NOMO-1 treated with DMSO at 0.1 percent for 48 hours (cell line): ENCODE measurements around the gene MACROD2.
A peak's percentile ranks its signal among the peaks of the same experiment; 100 is the strongest.

Experiments
- DNase-seq: peaks from one replicate; lab custom pipeline; 2025; ENCODE audit not compliant: unreplicated experiment; lab: John Stamatoyannopoulos, UW

Gene MACROD2

GRCh38 chr20:14885661-14886060, 890.3 kb downstream of the MACROD2 start:
- no peak for DNase-seq

GRCh38 chr20:14888134-14888533, 892.8 kb downstream of the MACROD2 start:
- DNase-seq, result no peak

- no peak for DNase-seq
Observed at GRCh38 chr20:14889496-14890255, 894.4 kb downstream of the MACROD2 start.

GRCh38 chr20:14890713-14891112, 895.4 kb downstream of the MACROD2 start:
- DNase-seq, result no peak

GRCh38 chr20:14892782-14893181, 897.5 kb downstream of the MACROD2 start:
- no peak for DNase-seq

- no peak for DNase-seq
Observed at GRCh38 chr20:14896569-14896968, 901.3 kb downstream of the MACROD2 start.

- no peak for DNase-seq
Observed at GRCh38 chr20:14897608-14898007, 902.3 kb downstream of the MACROD2 start.

GRCh38 chr20:14902432-14903089, 907.2 kb downstream of the MACROD2 start:
- peak; percentile 96 for DNase-seq

- DNase-seq, result no peak
Observed at GRCh38 chr20:14906908-14907434, 911.7 kb downstream of the MACROD2 start.

- DNase-seq, result no peak
Observed at GRCh38 chr20:14910126-14910525, 914.8 kb downstream of the MACROD2 start.

GRCh38 chr20:14913896-14914620, 918.7 kb downstream of the MACROD2 start:
- DNase-seq, result no peak

GRCh38 chr20:14914633-14915032, 919.3 kb downstream of the MACROD2 start:
- no peak for DNase-seq

GRCh38 chr20:14915356-14915755, 920.0 kb downstream of the MACROD2 start:
- no peak for DNase-seq

GRCh38 chr20:14916360-14916920, 921.1 kb downstream of the MACROD2 start:
- DNase-seq, result no peak

- DNase-seq, result no peak
Observed at GRCh38 chr20:14918281-14918680, 923.0 kb downstream of the MACROD2 start.

GRCh38 chr20:14918976-14919375, 923.7 kb downstream of the MACROD2 start:
- DNase-seq, result no peak

GRCh38 chr20:14919501-14920081, 924.3 kb downstream of the MACROD2 start:
- DNase-seq, result no peak

GRCh38 chr20:14921513-14921912, 926.2 kb downstream of the MACROD2 start:
- no peak for DNase-seq

- no peak for DNase-seq
Observed at GRCh38 chr20:14922503-14923267, 927.4 kb downstream of the MACROD2 start.

- no peak for DNase-seq
Observed at GRCh38 chr20:14924433-14924832, 929.1 kb downstream of the MACROD2 start.
